NCI-H1105 treated with DMSO at 0.1 percent for 48 hours (cell line): ENCODE data around the gene TSHZ3.

Source experiments
- DNase-seq: peaks from one replicate; lab custom pipeline; 2025; lab: John Stamatoyannopoulos, UW

Gene TSHZ3, protein sequence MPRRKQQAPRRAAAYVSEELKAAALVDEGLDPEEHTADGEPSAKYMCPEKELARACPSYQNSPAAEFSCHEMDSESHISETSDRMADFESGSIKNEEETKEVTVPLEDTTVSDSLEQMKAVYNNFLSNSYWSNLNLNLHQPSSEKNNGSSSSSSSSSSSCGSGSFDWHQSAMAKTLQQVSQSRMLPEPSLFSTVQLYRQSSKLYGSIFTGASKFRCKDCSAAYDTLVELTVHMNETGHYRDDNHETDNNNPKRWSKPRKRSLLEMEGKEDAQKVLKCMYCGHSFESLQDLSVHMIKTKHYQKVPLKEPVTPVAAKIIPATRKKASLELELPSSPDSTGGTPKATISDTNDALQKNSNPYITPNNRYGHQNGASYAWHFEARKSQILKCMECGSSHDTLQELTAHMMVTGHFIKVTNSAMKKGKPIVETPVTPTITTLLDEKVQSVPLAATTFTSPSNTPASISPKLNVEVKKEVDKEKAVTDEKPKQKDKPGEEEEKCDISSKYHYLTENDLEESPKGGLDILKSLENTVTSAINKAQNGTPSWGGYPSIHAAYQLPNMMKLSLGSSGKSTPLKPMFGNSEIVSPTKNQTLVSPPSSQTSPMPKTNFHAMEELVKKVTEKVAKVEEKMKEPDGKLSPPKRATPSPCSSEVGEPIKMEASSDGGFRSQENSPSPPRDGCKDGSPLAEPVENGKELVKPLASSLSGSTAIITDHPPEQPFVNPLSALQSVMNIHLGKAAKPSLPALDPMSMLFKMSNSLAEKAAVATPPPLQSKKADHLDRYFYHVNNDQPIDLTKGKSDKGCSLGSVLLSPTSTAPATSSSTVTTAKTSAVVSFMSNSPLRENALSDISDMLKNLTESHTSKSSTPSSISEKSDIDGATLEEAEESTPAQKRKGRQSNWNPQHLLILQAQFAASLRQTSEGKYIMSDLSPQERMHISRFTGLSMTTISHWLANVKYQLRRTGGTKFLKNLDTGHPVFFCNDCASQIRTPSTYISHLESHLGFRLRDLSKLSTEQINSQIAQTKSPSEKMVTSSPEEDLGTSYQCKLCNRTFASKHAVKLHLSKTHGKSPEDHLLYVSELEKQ

GRCh38 chr19:31349160-31349881 lies at the start of gene TSHZ3:
Gene TSHZ3 (minus strand): TSS chr19:31349436. CDS start chr19:31349219, 217 bp downstream.
- DNase-seq: peak; percentile 69

GRCh38 chr19:31397308-31397707 lies 48.1 kb upstream of the TSHZ3 start:
- no peak for DNase-seq

DNA sequence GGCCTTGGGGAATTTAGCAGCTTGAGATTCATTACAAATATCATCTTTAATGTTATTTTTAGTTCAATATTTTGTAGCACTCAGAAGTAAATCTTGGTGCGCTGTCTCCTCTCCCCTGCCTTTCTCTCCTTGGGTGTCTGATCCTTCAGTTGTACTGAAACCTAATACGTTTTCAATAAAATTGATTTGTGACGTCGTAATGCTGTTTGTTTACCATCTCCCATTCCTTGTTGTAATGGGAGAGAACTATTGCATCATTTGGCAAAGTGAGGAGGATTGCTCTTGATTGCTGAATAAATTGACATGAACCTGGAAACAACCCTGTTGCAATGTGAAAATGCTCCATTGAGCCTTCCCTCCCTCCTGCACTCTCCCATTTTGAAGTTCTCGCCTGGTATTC lies 43.2 kb upstream of the TSHZ3 start:
- DNase-seq: no peak

DNA sequence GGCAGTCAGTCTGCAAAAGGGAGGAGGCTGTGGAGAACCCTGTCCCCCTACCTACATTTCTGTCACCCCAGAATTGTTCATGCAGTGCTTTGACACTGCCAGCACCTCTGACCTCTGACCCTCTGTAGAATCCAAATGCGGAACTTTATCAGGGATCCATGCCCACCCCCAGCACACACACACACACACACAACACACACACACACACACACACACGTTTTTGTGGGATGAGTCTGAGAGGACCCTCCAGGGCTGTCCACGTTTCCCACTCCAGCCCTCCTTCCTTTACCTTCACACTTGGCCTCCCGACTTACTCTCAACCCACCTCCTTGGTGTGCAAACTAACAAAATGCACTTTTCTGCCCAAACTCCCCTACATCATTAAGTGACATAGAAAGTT lies 42.3 kb upstream of the TSHZ3 start:
- no peak for DNase-seq

GRCh38 chr19:31390711-31391110 lies 41.5 kb upstream of the TSHZ3 start:
- no peak for DNase-seq

GRCh38 chr19:31389874-31390273 lies 40.6 kb upstream of the TSHZ3 start:
- DNase-seq: no peak

GRCh38 chr19:31387717-31388301 lies 38.6 kb upstream of the TSHZ3 start:
- DNase-seq: no peak

DNA sequence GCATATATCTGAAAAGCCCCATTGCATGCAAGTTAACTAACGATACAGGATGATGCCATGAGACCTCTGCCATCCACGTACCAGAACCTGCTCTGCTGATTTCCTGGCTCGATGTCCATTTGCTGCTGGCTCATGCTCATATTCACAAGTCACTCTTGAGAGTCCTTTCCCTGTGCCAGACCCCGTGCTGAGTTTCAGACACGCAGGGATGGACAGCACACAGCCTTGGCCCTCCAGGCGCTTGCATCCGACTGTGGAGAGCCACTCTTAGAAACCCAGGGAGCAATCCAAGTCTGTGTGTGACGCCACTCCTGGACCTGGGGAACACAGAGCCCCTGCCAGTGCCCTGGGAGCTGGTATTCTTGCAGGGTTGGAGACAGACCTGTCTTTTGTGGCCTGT lies 37.6 kb upstream of the TSHZ3 start:
- DNase-seq: no peak

GRCh38 chr19:31385744-31386143 lies 36.5 kb upstream of the TSHZ3 start:
- DNase-seq: no peak

- peak; percentile 9 for DNase-seq
Measured at GRCh38 chr19:31383553-31383952, 34.3 kb upstream of the TSHZ3 start.

- DNase-seq: no peak
Measured at GRCh38 chr19:31380854-31381253, 31.6 kb upstream of the TSHZ3 start.

DNA sequence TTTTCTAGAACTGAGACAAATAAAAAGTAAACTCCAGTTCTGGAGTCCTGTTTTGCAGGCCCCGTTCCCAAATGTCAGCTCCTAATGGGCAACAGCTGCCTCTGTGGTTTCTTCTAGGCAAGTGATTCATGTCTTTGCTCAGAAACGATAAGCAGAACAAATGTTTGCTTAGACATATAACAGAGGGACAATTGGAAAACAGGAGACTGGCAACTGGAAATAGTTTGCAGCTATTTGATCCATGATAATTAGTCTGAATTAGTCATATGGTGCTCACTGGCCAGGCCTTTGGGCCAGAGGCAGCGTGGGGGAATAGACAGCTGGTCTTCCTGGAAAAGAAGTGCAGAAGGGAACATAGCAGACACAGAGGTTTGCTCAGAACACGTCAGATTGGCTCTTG lies 29.2 kb upstream of the TSHZ3 start:
- no peak for DNase-seq

GRCh38 chr19:31377736-31378135 lies 28.5 kb upstream of the TSHZ3 start:
- DNase-seq: no peak

DNA sequence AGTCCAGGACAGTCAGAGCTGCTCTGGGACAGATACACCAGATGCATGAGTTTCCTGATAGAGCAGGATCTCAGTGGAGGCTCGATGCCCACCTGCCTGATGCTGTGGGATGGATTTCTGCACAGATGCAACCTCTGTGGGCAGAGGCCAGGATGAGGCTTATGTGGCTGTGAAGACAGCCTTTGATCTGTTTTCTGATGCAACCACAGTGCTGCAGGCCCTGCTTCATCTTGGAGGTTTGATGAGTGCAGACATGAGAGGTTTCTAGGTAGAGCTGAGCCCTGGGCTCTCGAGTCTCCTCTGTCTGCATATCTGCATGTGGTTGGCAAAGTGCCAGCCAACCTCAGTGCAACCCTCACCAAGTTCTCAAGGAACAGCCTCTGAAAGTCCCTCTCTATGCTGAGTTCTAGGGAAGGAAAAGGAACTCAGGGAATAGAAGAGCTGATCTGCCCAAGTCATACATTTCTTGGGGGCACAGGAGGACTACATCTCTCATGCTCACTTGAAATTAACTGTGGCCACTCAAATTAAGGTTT lies 23.1 kb upstream of the TSHZ3 start:
- no peak for DNase-seq

GRCh38 chr19:31370216-31370615 lies 21.0 kb upstream of the TSHZ3 start:
- DNase-seq: no peak

DNA sequence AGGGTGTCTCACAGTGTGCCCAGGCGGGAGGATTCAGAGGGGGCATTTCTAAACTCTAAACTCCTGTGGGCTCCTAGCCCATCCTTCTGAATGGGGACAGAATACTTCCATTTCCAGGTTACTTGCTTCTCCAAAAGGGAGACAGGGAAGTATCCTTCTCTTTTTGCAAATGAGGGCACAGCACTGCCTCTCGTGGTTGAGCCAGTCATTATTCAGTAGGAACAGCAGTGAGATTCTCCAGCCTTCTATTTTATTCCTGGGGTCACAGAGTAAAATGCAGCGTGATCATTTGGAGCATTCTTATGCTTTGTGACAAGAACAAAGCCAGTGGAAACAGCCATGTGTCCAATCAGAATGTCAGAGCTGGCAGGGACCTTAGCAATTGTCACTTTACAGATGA lies 15.7 kb upstream of the TSHZ3 start:
- no peak for DNase-seq

- no peak for DNase-seq
Measured at GRCh38 chr19:31361728-31362127, 12.5 kb upstream of the TSHZ3 start.

DNA sequence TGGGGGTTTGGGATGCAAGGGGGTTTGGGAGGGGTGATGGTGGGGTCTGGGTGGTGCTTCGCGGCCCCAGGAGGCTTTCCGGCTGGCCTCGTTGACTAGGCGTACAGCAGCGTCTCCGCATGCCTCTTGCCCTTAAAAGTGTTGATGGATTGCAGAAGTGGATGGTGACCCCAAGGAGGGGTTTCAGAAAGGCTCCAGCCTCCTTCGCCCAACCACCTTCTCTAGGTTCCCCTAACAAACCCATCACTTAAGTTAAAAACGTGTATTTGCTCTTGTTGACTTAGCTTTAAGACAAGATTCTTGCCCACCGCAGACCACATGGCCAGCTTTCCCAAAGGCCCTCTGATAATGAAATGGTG lies 8.1 kb upstream of the TSHZ3 start:
- no peak for DNase-seq

- no peak for DNase-seq
Measured at GRCh38 chr19:31356587-31357314, 7.5 kb upstream of the TSHZ3 start.

GRCh38 chr19:31355665-31356289 lies 6.5 kb upstream of the TSHZ3 start:
- no peak for DNase-seq
